HFFc6 (cell line): ENCODE data around the gene DISP2. TPM values are rescaled to one million over a fixed set of nuclear protein-coding genes. Genes with fewer than 3 reads are reported as not detected.

Experiments used
- DNase-seq: peaks from one replicate; pipeline ENCODE4 v3.0.0-alpha.2; 2018
- H3K27ac Mint-ChIP-seq: 2 replicates; pipeline ENCODE4 v1.8.0; 2020; ENCODE audit warnings: mild to moderate bottlenecking, mixed read lengths
- H3K27me3 Mint-ChIP-seq: 2 replicates; pipeline ENCODE4 v1.8.0; 2021; ENCODE audit warnings: mild to moderate bottlenecking, moderate library complexity, mixed read lengths; ENCODE audit not compliant: insufficient read depth
- H3K36me3 Mint-ChIP-seq: 2 replicates; pipeline ENCODE4 v1.8.0; 2021; ENCODE audit warnings: low read depth, mixed read lengths
- H3K4me1 Mint-ChIP-seq: 2 replicates; pipeline ENCODE4 v1.8.0; 2020; ENCODE audit warnings: low read depth, mixed read lengths
- H3K4me3 Mint-ChIP-seq: 2 replicates; pipeline ENCODE4 v1.8.0; 2020; ENCODE audit warnings: mild to moderate bottlenecking, moderate library complexity, mixed read lengths
- H3K9me3 Mint-ChIP-seq: 2 replicates; pipeline ENCODE4 v1.8.0; 2020; ENCODE audit warnings: mild to moderate bottlenecking, mixed read lengths
- total RNA-seq, 6 experiments: library from RNA; stranded (reverse); fragmentation: NEBNext Ultra II Directional; extraction: Animal tissue kit (Norgen Biotek cat#: 25700); gene quantifications; 2 replicates in 1 of 6; 3 replicates in 5 of 6; pipeline ENCODE4 v1.2.3, GENCODE V29; 2021
- TF ChIP-seq, protein P1 (sequence below): fragments of 200-600 bp; sonication (generic); IDR thresholded peaks from 2 replicates; pipeline ENCODE4 v1.5.0; 2021; ENCODE audit warnings: antibody characterized with exemption, mild to moderate bottlenecking

DISP2 gene
- total RNA-seq, 6 experiments from 2014 or later, result 0.03 to 0.26 (median 0.21) TPM

GRCh38 chr15:40320409-40320808 lies 37.6 kb upstream of the DISP2 start:
- Mint-ChIP-seq H3K4me3 (no peak overlapping the region), H3K27ac (no peak overlapping the region; the same call in 1 of the 2 replicates), H3K36me3 (peaks cover 5% of the 10 kb centered on the region; the same call in 1 of the 2 replicates), H3K27me3 (peaks cover 2% of the 10 kb centered on the region), H3K4me1 (peaks cover 35% of the 10 kb centered on the region), H3K9me3 (no peaks in the 10 kb centered on the region)
- DNase-seq, result no peak
- TF ChIP-seq, protein P1, sequence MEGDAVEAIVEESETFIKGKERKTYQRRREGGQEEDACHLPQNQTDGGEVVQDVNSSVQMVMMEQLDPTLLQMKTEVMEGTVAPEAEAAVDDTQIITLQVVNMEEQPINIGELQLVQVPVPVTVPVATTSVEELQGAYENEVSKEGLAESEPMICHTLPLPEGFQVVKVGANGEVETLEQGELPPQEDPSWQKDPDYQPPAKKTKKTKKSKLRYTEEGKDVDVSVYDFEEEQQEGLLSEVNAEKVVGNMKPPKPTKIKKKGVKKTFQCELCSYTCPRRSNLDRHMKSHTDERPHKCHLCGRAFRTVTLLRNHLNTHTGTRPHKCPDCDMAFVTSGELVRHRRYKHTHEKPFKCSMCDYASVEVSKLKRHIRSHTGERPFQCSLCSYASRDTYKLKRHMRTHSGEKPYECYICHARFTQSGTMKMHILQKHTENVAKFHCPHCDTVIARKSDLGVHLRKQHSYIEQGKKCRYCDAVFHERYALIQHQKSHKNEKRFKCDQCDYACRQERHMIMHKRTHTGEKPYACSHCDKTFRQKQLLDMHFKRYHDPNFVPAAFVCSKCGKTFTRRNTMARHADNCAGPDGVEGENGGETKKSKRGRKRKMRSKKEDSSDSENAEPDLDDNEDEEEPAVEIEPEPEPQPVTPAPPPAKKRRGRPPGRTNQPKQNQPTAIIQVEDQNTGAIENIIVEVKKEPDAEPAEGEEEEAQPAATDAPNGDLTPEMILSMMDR, result no peak

GRCh38 chr15:40320931-40321371 lies 37.1 kb upstream of the DISP2 start:
- Mint-ChIP-seq H3K9me3 (no peaks in the 10 kb centered on the region), H3K4me3 (no peak overlapping the region), H3K36me3 (peaks cover 9% of the 10 kb centered on the region; the same call in 1 of the 2 replicates), H3K4me1 (peaks cover 35% of the 10 kb centered on the region), H3K27ac (no peak overlapping the region), H3K27me3 (peaks cover 2% of the 10 kb centered on the region)
- DNase-seq, result peak; percentile 53
- TF ChIP-seq, protein P1, result peak; percentile 92

GRCh38 chr15:40322531-40323238 lies 35.3 kb upstream of the DISP2 start:
- TF ChIP-seq, protein P1, result no peak
- H3K27me3 Mint-ChIP-seq, result peaks cover 2% of the 10 kb centered on the region
- DNase-seq, result no peak
- peaks cover 11% of the 10 kb centered on the region; the same call in 1 of the 2 replicates for H3K36me3 Mint-ChIP-seq
- H3K9me3 Mint-ChIP-seq, result no peaks in the 10 kb centered on the region
- H3K4me3 Mint-ChIP-seq, result peak overlapping the region; percentile 81
- H3K4me1 Mint-ChIP-seq, result peaks cover 52% of the 10 kb centered on the region
- H3K27ac Mint-ChIP-seq, result no peak overlapping the region

- peak within 1 kb of the TSS; percentile 85 for H3K4me3 Mint-ChIP-seq
- H3K27me3 Mint-ChIP-seq, result peaks cover 2% of the 10 kb centered on the region
- TF ChIP-seq, protein P1, result peak; percentile 82
- H3K27ac Mint-ChIP-seq, result no peak within 1 kb of the TSS
- H3K4me1 Mint-ChIP-seq, result peaks cover 59% of the 10 kb centered on the region
- DNase-seq, result peak; percentile 85
- H3K36me3 Mint-ChIP-seq, result peaks cover 11% of the 10 kb centered on the region; the same call in 1 of the 2 replicates
- H3K9me3 Mint-ChIP-seq, result no peaks in the 10 kb centered on the region
Observed at GRCh38 chr15:40323239-40323952, 34.6 kb upstream of the DISP2 start, which contains the start of gene INAFM2. TSS of gene INAFM2 (plus strand) at chr15:40323692. CDS start at chr15:40324056, 364 bp downstream.

- Mint-ChIP-seq H3K4me1 (peaks cover 67% of the 10 kb centered on the region), H3K4me3 (peak overlapping the region; percentile 85), H3K36me3 (peaks cover 11% of the 10 kb centered on the region; the same call in 1 of the 2 replicates), H3K9me3 (no peaks in the 10 kb centered on the region), H3K27ac (peak overlapping the region; percentile 52; the same call in 1 of the 2 replicates), H3K27me3 (peaks cover 5% of the 10 kb centered on the region)
- no peak for DNase-seq
- TF ChIP-seq, protein P1, result no peak
Observed at GRCh38 chr15:40323953-40324937, 33.8 kb upstream of the DISP2 start.
